ENCODE data around the gene RELL2.

RELL2 gene

DNA sequence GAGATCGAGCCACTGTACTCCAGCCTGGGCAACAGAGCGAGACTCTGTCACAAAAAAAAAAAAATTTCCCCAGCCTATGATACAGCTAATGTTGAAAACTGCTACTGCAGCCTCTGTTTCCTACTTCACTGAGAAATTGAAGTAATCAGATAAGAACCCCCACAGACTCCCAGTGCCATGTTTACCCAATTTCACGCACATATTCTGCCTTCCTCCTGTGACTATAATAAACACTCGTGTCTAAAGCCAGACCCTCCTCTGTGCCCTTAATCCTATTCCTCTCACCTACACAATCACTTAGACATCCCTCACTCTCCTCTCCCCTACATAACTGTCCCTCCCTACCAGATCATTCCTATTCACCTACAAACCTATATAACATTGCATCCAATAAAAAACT, 38.9 kb downstream of the RELL2 start:
- DNase-seq (ENCODE audit: low read depth in 2 of 2): no peak

DNA sequence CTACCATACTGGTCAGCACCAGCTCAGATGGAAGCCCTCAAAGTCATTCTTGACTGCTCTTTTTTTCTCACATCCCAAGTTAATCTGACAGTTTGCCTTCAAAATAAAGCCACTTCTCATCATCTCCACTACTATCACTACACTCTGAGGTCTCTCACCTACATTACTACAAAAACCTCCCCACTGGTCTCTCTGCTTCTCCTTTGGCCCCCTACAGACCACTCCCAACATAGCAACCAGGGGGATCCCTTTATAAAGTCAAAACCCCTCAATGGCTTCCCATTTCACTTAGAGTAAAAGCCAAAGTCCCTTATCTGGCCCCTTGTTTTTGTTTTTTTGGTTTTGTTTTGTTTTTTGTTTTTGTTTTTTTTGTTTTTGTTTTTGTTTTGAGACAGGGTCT, 40.6 kb downstream of the RELL2 start:
- no peak for DNase-seq (ENCODE audit: low read depth in 2 of 2)

DNA sequence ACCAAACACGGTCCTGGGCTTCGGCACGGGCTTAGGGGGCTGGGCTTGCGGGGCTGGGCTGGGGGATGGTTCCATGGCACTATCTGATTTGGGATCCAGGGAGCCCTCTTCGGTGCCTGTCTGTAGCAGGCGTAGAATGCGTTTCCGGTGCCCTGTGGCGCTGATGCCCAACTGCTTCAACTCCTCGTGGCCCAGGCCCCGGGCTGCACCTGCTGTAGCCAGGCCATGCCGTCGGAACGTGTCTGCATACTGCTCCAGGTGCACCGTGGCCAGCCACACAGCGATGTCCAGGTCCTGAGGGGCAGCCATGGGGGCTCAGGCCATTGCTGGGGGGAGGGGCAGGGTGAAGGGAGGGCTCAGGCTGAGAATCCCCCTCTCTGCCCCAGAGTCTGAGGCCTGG, 43.4 kb downstream of the RELL2 start:
- DNase-seq (ENCODE audit: low read depth in 2 of 2): no peak

DNA sequence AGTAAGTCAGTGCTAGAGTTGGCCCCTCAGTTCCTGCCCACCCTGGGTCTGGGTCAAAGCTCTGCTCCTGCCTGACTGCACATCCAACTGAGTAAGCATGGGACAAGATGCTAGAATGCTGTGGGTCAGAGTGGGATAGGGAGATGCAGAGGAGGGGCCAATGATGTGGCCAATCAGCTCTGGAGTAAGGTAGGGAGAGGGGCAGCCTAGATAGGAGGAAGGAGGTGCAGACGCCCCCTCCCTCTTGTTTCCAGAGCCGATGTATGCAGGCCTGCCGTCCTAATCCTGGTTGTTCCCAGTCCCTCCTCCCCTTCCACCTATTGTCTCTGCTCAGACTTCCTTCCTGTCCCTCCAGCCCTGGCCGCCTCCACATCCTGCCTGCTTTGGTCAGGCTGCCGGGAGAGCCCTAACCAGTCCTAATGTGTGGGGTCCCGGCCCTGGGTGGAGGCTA, 44.0 kb downstream of the RELL2 start:
- DNase-seq (ENCODE audit: low read depth in 2 of 2): no peak

DNA sequence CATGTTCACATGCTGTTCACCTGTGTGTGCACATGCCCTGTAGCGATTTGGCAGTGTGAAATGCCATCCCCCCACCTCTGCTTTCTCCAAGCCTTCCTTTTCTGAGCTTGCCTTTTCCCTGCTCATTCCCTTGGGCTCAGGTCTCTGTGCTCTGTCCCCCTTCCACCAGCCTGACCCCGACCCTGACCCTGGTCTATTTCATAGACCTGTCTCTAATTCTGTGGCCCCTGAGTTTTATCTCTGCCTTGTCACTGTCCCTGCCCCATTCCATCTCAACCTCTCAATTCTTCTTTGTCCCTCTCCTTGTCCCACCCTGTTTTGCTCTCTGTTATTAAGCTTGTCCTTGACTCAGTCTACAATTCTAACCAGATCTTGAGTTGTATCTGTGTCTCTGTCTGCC, 44.5 kb downstream of the RELL2 start:
- DNase-seq (ENCODE audit: low read depth in 2 of 2): no peak

DNA sequence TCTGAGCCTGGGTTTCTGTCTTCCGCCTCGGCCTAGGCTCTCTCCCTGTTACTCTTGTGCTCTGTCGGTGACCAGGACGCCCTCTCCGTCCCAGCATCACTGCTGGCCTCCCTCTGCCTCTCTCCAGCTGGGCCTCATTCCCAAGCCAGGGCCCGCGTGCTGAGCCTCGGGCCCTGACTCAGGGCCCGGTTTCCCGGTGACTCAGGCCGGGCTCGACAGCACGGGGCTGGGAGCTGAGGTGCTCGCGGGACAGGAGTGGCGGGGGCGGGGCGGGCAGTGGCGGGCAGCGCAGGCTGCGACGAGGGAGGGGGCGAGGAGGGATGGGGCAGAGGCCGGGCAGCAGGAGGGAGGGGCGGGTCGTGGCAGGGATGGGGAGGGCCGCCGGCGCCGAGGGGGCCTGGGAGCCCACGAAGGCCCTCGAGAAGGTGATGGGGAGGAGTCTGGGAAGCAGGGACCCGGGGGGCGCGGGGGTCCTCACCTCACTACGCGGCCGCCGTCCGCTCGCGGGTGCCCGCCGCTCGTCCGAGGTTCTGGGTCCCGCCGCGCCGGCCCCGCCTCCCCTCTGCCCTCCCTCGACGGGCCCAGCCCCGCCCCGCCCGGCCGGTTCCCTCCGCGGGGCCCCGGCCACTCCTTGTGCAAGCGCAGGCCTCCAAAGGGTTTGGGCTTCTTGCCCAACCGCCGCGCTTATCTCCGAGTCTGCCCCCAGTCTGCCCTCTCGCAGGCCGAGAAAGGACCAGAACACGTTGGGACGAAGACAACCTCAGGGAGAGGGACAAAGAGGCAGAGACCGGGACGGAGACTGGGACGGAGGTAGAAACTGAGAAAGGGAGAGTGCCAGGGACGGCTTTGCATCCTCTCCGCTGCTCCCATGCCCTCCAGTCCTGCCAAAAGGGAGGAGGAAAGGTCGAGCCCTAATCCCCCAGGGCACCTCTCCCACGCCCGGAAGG, 45.2 kb downstream of the RELL2 start, which contains the start of gene ARAP3:
Gene ARAP3 (minus strand): TSS at position 536 of the 947 bp plus-strand sequence. CDS start 1,744 bp downstream, outside the sequence.
- DNase-seq (ENCODE audit: low read depth in 2 of 2): peak in 1 of 2 donors; percentile 16

DNA sequence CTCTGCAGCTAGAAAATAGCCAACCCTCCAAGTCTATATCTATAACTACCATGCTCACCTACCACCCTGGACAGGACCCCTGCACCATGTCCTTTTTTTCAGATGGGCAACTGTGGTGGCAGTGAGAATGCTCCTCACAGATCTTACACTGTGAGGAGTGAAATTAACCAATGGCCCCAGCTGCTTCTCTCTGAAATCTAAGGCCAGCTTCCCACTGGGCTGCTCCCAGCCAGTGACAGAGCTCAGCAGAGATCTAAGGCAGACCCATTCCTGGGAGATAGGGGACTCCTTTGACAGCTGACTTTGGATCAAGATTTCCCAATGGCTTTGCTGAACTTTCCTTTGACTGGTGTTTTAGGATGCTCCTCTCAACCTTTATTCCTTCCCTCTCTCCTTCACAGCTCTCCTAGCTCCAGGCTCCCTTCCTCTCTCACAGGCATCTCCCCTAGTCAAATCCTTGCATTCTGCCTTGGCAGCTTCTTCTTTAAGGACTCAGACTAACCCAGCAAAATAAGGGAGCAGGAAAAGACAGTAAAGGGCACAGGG, 46.9 kb downstream of the RELL2 start:
- no peak for DNase-seq (ENCODE audit: low read depth in 2 of 2)

DNA sequence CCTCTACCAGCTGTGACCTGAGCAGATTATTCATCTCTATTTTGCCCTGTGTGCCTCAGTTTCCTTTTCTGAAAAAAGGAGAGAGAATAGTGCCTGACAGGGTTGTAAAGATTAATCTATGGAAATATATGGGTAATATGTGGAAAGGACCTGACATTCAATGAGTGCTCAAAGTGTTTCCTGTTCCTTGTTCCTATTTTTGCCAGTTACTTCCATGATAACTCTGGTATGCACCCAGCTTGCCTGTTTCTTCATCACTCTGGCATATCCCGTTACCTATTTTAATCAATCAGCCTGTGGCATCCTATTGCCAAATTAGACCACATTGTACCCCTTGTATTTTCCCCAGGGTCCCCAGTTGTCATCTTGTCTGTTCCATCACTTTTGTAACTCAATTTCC, 48.8 kb downstream of the RELL2 start:
- no peak for DNase-seq (ENCODE audit: low read depth in 2 of 2)

DNA sequence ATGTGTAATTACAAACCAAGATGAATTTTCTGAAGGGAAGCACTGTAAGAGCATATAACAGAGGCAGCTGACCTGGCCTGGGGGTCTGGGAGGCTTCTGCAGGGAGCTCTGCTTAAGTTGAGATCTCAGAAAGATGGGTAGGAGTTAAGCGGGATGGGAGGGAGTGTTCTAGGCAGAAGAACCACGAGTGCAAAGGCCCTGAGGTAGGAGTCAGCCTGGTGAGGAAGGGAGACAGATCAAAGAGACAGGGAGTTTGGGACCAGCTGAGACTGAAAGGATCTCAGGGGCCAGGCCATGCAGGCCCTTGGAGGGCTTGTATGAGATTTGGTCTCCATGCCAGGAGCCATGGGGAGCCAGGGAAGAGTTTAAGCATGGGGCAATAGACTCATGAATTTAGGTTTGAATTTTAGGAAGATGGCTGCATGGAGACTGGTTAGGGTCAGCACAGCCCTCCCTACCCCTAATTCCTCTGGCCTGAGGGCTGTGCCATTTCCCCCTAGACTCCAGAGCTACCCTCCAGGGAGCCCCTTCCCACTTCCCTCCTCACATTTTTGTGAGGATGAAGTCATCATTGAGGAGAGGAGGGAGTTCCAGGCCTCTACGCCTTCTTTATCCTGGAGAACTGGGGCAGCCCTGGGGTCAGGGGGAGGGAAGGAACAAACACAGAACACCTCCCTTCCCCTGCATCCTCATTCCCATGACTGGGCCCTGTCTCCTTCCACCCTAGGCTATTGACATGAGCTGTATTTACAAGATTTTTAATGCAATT, 50.0 kb downstream of the RELL2 start:
- no peak for DNase-seq (ENCODE audit: low read depth in 2 of 2)

Measured in stimulated activated CD8-positive, alpha-beta memory T cell treated with anti-CD3 and anti-CD28 coated beads, Interleukin-2, amount 100 ng/mL, for 1 hour (primary cell).